ENCODE measurements around the gene CDKN2B-AS1. TPM values are rescaled to one million over a fixed set of nuclear protein-coding genes. Genes with fewer than 3 reads are reported as not detected.

The CDKN2B-AS1 gene
- total and polyA plus RNA-seq, 2 of the 13 experiments (the other 11 are each of a cell fraction or from before 2014, with no cell fraction given) = 0.64 to 2.3 TPM

DNA sequence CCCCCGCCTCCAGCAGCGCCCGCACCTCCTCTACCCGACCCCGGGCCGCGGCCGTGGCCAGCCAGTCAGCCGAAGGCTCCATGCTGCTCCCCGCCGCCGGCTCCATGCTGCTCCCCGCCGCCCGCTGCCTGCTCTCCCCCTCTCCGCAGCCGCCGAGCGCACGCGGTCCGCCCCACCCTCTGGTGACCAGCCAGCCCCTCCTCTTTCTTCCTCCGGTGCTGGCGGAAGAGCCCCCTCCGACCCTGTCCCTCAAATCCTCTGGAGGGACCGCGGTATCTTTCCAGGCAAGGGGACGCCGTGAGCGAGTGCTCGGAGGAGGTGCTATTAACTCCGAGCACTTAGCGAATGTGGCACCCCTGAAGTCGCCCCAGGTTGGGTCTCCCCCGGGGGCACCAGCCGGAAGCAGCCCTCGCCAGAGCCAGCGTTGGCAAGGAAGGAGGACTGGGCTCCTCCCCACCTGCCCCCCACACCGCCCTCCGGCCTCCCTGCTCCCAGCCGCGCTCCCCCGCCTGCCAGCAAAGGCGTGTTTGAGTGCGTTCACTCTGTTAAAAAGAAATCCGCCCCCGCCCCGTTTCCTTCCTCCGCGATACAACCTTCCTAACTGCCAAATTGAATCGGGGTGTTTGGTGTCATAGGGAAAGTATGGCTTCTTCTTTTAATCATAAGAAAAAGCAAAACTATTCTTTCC lies 19.7 kb upstream of the CDKN2B-AS1 start:
- peak; percentile 96 for ATAC-seq
- H3K27ac ChIP-seq (ENCODE audit: extremely low read length, insufficient read depth, low read length) = no peak overlapping the region
- H3K4me3 ChIP-seq (replicated peaks in 1 of 3; ENCODE audit: insufficient read depth in 1 of 3, low read depth in 2 of 3, low read length in 3 of 3) = peak overlapping the region; percentile 64 to 78 (median 67)
- peak overlapping the region; percentile 92 for H3K4me2 ChIP-seq (ENCODE audit: low read depth, low read length)
- H3K36me3 ChIP-seq (replicated peaks in 1 of 2; ENCODE audit: control insufficient read depth in 1 of 2, insufficient read depth in 2 of 2, low read length in 2 of 2) = no peaks in the 10 kb centered on the region
- intact Hi-C loops (cut with micrococcal nuclease; ENCODE audit: unreplicated experiment) = no loop called here
- FAIRE-seq = no peak
- no peaks in the 10 kb centered on the region for H4K20me1 ChIP-seq (ENCODE audit: insufficient read depth, low read length)
- no TSS peak for BruUV-seq (replicated peaks)
- ChIA-PET CTCF (ENCODE audit: low intra/inter-chr PET ratio, low total read pairs) (no interaction called here), POLR2A (no interaction called here)
- H3K79me2 ChIP-seq (ENCODE audit: insufficient read depth, low read length) = no peaks in the 10 kb centered on the region
- 0% methylated on average over 20 of the region's 51 CpGs for WGBS (ENCODE audit: low lambda C conversion rate)
- H3K9me3 ChIP-seq (ENCODE audit: low read length) = no peaks in the 10 kb centered on the region
- H3K27me3 ChIP-seq (ENCODE audit: control insufficient read depth in 1 of 2, insufficient read depth in 2 of 2, low read length in 2 of 2) = peaks cover 0 to 23% of the 10 kb centered on the region in 2 experiments; a peak in 2 of 5 replicates
- peak overlapping the region; percentile 39; the same call in 1 of the 2 replicates for H3K9ac ChIP-seq (ENCODE audit: insufficient read depth, low read depth, low read length)
- in situ Hi-C loops (cut with HindIII; ENCODE audit: extremely low pct_ligation_motif_present, low pct_unique_long_range_greater_than_20kb) = no loop called here
- H3K4me1 ChIP-seq (ENCODE audit: insufficient read depth, low read length) = peaks cover 6% of the 10 kb centered on the region
- no peak for DNase-seq (ENCODE audit: low spot score)
- H2AFZ ChIP-seq (ENCODE audit: low read length) = peak overlapping the region; percentile 80
- TF ChIP-seq ZNF24 (IDR thresholded peaks at IDR 0.05) (no peak), GZF1 (CRISPR knock-in tag; IDR thresholded peaks at IDR 0.05) (0 out of 2 replicates have a peak, but pooled peaks have one; percentile 23), REL (CRISPR knock-in tag; conservative IDR thresholded peaks at IDR 0.05) (0 out of 2 replicates have a peak, but pooled peaks have one; percentile 25)
- TF ChIP-seq, protein P1, sequence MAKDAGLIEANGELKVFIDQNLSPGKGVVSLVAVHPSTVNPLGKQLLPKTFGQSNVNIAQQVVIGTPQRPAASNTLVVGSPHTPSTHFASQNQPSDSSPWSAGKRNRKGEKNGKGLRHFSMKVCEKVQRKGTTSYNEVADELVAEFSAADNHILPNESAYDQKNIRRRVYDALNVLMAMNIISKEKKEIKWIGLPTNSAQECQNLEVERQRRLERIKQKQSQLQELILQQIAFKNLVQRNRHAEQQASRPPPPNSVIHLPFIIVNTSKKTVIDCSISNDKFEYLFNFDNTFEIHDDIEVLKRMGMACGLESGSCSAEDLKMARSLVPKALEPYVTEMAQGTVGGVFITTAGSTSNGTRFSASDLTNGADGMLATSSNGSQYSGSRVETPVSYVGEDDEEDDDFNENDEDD (CRISPR knock-in tag; IDR thresholded peaks at IDR 0.05; ENCODE audit: borderline replicate concordance) = peak; percentile 51; the same call in 1 of the 2 replicates
- TF ChIP-seq, protein P2, sequence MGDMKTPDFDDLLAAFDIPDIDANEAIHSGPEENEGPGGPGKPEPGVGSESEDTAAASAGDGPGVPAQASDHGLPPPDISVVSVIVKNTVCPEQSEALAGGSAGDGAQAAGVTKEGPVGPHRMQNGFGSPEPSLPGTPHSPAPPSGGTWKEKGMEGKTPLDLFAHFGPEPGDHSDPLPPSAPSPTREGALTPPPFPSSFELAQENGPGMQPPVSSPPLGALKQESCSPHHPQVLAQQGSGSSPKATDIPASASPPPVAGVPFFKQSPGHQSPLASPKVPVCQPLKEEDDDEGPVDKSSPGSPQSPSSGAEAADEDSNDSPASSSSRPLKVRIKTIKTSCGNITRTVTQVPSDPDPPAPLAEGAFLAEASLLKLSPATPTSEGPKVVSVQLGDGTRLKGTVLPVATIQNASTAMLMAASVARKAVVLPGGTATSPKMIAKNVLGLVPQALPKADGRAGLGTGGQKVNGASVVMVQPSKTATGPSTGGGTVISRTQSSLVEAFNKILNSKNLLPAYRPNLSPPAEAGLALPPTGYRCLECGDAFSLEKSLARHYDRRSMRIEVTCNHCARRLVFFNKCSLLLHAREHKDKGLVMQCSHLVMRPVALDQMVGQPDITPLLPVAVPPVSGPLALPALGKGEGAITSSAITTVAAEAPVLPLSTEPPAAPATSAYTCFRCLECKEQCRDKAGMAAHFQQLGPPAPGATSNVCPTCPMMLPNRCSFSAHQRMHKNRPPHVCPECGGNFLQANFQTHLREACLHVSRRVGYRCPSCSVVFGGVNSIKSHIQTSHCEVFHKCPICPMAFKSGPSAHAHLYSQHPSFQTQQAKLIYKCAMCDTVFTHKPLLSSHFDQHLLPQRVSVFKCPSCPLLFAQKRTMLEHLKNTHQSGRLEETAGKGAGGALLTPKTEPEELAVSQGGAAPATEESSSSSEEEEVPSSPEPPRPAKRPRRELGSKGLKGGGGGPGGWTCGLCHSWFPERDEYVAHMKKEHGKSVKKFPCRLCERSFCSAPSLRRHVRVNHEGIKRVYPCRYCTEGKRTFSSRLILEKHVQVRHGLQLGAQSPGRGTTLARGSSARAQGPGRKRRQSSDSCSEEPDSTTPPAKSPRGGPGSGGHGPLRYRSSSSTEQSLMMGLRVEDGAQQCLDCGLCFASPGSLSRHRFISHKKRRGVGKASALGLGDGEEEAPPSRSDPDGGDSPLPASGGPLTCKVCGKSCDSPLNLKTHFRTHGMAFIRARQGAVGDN (CRISPR knock-in tag; IDR thresholded peaks at IDR 0.05) = peak; percentile 79
- TF ChIP-seq, protein P3, sequence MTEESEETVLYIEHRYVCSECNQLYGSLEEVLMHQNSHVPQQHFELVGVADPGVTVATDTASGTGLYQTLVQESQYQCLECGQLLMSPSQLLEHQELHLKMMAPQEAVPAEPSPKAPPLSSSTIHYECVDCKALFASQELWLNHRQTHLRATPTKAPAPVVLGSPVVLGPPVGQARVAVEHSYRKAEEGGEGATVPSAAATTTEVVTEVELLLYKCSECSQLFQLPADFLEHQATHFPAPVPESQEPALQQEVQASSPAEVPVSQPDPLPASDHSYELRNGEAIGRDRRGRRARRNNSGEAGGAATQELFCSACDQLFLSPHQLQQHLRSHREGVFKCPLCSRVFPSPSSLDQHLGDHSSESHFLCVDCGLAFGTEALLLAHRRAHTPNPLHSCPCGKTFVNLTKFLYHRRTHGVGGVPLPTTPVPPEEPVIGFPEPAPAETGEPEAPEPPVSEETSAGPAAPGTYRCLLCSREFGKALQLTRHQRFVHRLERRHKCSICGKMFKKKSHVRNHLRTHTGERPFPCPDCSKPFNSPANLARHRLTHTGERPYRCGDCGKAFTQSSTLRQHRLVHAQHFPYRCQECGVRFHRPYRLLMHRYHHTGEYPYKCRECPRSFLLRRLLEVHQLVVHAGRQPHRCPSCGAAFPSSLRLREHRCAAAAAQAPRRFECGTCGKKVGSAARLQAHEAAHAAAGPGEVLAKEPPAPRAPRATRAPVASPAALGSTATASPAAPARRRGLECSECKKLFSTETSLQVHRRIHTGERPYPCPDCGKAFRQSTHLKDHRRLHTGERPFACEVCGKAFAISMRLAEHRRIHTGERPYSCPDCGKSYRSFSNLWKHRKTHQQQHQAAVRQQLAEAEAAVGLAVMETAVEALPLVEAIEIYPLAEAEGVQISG (CRISPR knock-in tag; IDR thresholded peaks at IDR 0.05) = peak; percentile 39
- TF ChIP-seq, protein P4, sequence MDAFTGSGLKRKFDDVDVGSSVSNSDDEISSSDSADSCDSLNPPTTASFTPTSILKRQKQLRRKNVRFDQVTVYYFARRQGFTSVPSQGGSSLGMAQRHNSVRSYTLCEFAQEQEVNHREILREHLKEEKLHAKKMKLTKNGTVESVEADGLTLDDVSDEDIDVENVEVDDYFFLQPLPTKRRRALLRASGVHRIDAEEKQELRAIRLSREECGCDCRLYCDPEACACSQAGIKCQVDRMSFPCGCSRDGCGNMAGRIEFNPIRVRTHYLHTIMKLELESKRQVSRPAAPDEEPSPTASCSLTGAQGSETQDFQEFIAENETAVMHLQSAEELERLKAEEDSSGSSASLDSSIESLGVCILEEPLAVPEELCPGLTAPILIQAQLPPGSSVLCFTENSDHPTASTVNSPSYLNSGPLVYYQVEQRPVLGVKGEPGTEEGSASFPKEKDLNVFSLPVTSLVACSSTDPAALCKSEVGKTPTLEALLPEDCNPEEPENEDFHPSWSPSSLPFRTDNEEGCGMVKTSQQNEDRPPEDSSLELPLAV (CRISPR knock-in tag; conservative IDR thresholded peaks at IDR 0.05; ENCODE audit: low read depth) = no peak
- TF ChIP-seq, protein P5, sequence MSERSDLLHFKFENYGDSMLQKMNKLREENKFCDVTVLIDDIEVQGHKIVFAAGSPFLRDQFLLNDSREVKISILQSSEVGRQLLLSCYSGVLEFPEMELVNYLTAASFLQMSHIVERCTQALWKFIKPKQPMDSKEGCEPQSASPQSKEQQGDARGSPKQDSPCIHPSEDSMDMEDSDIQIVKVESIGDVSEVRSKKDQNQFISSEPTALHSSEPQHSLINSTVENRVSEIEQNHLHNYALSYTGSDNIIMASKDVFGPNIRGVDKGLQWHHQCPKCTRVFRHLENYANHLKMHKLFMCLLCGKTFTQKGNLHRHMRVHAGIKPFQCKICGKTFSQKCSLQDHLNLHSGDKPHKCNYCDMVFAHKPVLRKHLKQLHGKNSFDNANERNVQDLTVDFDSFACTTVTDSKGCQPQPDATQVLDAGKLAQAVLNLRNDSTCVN (CRISPR knock-in tag; IDR thresholded peaks at IDR 0.05; ENCODE audit: borderline replicate concordance) = 0 out of 2 replicates have a peak, but pooled peaks have one; percentile 29

Measured in HepG2 (cell line).